TTC549 (cell line): ENCODE data around the gene CHD5.
A peak's percentile ranks its signal among the peaks of the same experiment; 100 is the strongest.

Experiments
- FAIRE-seq: peaks from 2 replicates; lab custom pipeline; 2012; peaks lifted over from hg19 to GRCh38; lab: Jason Lieb, UNC

CHD5 gene

DNA sequence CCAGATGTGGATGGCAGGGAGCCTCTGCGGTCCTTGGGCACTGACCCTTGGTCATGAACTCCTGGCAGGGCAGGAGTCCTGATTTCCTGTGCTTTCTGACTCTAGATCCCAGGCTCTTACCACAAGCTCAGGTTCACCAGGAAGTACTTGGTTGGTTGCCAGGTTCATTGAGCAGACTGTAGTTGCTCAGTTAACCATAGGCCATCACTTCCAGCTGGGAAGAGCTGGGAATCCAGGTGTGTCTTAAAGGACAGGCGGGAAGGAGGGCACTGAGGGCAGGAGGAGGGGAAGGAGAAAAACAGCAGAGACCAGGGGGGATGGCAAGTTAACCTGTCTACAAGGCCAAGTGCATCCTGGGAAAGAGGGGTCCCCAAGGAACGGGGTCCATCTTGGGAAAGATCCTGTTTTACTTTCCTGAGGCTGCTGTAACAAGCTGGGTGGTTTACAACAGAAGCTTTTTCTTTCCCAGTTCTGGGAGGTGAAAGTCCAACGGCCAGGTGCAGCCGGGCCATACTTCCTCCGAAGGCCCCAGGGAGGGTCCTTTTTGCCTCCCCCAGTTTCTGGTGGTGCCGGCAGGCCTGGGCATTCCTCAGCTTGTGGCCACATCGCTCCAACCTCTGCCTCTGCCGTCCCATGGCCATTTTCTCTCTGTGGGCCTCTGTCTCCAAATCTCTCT, 122.8 kb downstream of the CHD5 start:
- no peak for FAIRE-seq

- FAIRE-seq = no peak
Observed at GRCh38 chr1:6056572-6056948, 123.6 kb downstream of the CHD5 start.

DNA sequence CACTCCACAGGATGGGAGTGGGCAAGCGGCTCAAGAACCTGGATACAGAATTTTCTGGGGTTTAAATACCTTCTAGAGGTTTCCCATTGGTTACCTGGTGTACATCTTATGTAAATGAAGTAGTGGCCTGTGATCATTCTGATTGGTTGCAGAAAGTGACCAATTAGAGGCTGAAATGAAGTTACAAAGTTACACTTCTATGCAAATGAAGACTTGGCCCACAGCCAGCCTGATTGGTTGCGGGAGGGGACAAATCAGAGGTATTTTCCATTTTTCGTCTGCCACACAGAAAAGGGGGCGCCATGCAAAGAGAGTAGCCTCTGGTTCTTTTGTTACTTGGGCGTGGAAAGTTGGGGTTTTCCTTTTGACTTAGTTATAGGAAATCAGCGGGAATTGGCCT, 125.5 kb downstream of the CHD5 start:
- FAIRE-seq = no peak

DNA sequence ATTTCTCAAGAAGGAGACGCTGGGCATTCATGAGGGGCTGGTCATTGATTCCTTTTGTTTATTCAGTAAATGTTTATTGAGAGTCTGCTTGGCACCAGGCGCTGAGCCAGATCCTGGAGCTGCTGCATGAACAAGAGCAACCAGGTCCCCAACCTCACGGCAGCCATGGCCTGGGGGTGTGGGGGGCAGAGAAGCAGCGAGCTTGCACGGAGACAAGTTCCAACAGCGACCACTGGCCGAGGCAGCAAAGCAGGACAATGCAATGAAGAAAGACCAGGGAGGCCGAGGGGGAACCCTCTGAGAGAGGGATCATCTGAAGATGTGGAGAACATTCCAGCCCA, 126.9 kb downstream of the CHD5 start:
- FAIRE-seq = no peak

- peak; percentile 56 for FAIRE-seq
Observed at GRCh38 chr1:6052543-6053205, 127.4 kb downstream of the CHD5 start.
